HepG2 (cell line): ENCODE data around the gene USP19. TPM values are rescaled to one million over a fixed set of nuclear protein-coding genes. Genes with fewer than 3 reads are reported as not detected.
A peak's percentile ranks its signal among the peaks of the same experiment; 100 is the strongest.

ENCODE experiments used
- BATF2 ChIP-seq: sonication (generic); formaldehyde crosslinking; IDR thresholded peaks from 2 replicates; pipeline ENCODE4 v1.8.0; 2022; ENCODE audit warnings: mild to moderate bottlenecking, missing genetic modification reagents, moderate library complexity
- CEBPG ChIP-seq: IDR thresholded peaks from 2 replicates; pipeline ENCODE4 v1.6.1; 2016
- DR1 ChIP-seq: sonication (generic); formaldehyde crosslinking; IDR thresholded peaks from 2 replicates; pipeline ENCODE4 v1.8.0; 2021; ENCODE audit warnings: mild to moderate bottlenecking, missing genetic modification reagents, inconsistent platforms
- EP300 ChIP-seq, 3 experiments: sonication (generic) in 1 of 3; formaldehyde crosslinking in 1 of 3; IDR thresholded peaks; 2 replicates each; pipeline versions ENCODE4 v1.5.1 to v1.6.1; 2011 to 2020; ENCODE audit warnings: low read depth in 2 of 3, low read length in 2 of 3, borderline replicate concordance in 1 of 3, improper control_type of control experiment in 1 of 3, mild to moderate bottlenecking in 1 of 3, missing genetic modification reagents in 1 of 3, moderate library complexity in 1 of 3
- FOXA3 ChIP-seq: IDR thresholded peaks from 2 replicates; pipeline ENCODE4 v1.6.1; 2016; ENCODE audit warnings: missing genetic modification reagents, missing compliant biosample characterization
- GABPB1 ChIP-seq: IDR thresholded peaks from 2 replicates; pipeline ENCODE4 v1.6.1; 2016; ENCODE audit warnings: mild to moderate bottlenecking, missing genetic modification reagents, moderate library complexity, missing compliant biosample characterization
- SATB2 ChIP-seq: sonication (generic); formaldehyde crosslinking; IDR thresholded peaks from 2 replicates; pipeline ENCODE4 v1.5.0; 2020; ENCODE audit warnings: missing genetic modification reagents
- SSRP1 ChIP-seq: IDR thresholded peaks from 2 replicates; pipeline ENCODE4 v1.6.1; 2016; ENCODE audit warnings: control low read depth
- TFDP2 ChIP-seq: sonication (generic); formaldehyde crosslinking; IDR thresholded peaks from 2 replicates; pipeline ENCODE4 v1.4.0; 2020; ENCODE audit warnings: missing genetic modification reagents
- ZBTB42 ChIP-seq: sonication (generic); formaldehyde crosslinking; IDR thresholded peaks from 2 replicates; pipeline ENCODE4 v1.5.0; 2020; ENCODE audit warnings: mild to moderate bottlenecking, missing genetic modification reagents
- ZNF180 ChIP-seq: sonication (generic); formaldehyde crosslinking; IDR thresholded peaks from 2 replicates; pipeline ENCODE4 v1.4.0; 2020; ENCODE audit warnings: low read depth, missing genetic modification reagents, borderline replicate concordance
- ZNF331 ChIP-seq: sonication (generic); formaldehyde crosslinking; IDR thresholded peaks from 2 replicates; pipeline ENCODE4 v1.4.0; 2020; ENCODE audit warnings: missing genetic modification reagents
- ZNF350 ChIP-seq: sonication (generic); formaldehyde crosslinking; IDR thresholded peaks from 2 replicates; pipeline ENCODE4 v1.4.0; 2020; ENCODE audit warnings: mild to moderate bottlenecking, low read depth, missing genetic modification reagents, borderline replicate concordance
- ZNF577 ChIP-seq: sonication (generic); formaldehyde crosslinking; IDR thresholded peaks from 2 replicates; pipeline ENCODE4 v1.4.0; 2020; ENCODE audit warnings: mild to moderate bottlenecking, low read depth, missing genetic modification reagents, borderline replicate concordance
- ZNF761 ChIP-seq: sonication (generic); formaldehyde crosslinking; conservative IDR thresholded peaks from 2 replicates; pipeline ENCODE4 v1.4.0; 2020; ENCODE audit warnings: mild to moderate bottlenecking, missing genetic modification reagents
- ZSCAN25 ChIP-seq: sonication (generic); formaldehyde crosslinking; IDR thresholded peaks from 2 replicates; pipeline ENCODE4 v1.8.0; 2022; ENCODE audit warnings: mild to moderate bottlenecking, missing genetic modification reagents
- ZSCAN9 ChIP-seq: IDR thresholded peaks from 2 replicates; pipeline ENCODE4 v1.6.1; 2016; ENCODE audit warnings: borderline replicate concordance
- polyA plus RNA-seq, 8 experiments: library from polyadenylated mRNA; depleted of rRNA in 3 of 8; stranded (reverse) in 7 of 8; unstranded in 1 of 8; fragments of >200 nt; fragmentation: Illumina TruSeq in 4 of 8; extraction: Trizol in 4 of 8; gene quantifications; 2 replicates each; pipeline versions ENCODE4 v1.2.1 to v1.2.3, GENCODE V29; 2011 to 2016; ENCODE audit warnings: low read depth in 4 of 8, missing spikeins in 1 of 8, mixed read lengths in 1 of 8; ENCODE audit not compliant: insufficient read depth in 1 of 8
- total RNA-seq, 5 experiments: library from RNA; depleted of rRNA; stranded (reverse); fragments of >200 nt; fragmentation: Illumina TruSeq; extraction: Trizol; gene quantifications; 2 replicates each; pipeline ENCODE4 v1.2.3, GENCODE V29; 2016; ENCODE audit warnings: low read depth in 1 of 5
- TF ChIP-seq, protein P1 (sequence below): sonication (generic); formaldehyde crosslinking; IDR thresholded peaks from 2 replicates; pipeline ENCODE4 v1.4.0; 2020; ENCODE audit warnings: missing genetic modification reagents
- TF ChIP-seq, protein P2 (sequence below): sonication (generic); formaldehyde crosslinking; conservative IDR thresholded peaks from 2 replicates; pipeline ENCODE4 v1.8.0; 2022; ENCODE audit warnings: low read depth, missing genetic modification reagents
- TF ChIP-seq, protein P3 (sequence below): sonication (generic); formaldehyde crosslinking; IDR thresholded peaks from 2 replicates; pipeline ENCODE4 v1.5.0; 2020; ENCODE audit warnings: missing genetic modification reagents, mild to moderate bottlenecking, borderline replicate concordance
- TF ChIP-seq, protein P4 (sequence below): sonication (generic); formaldehyde crosslinking; IDR thresholded peaks from 2 replicates; pipeline ENCODE4 v1.5.0; 2020; ENCODE audit warnings: missing genetic modification reagents

Gene USP19
- total and polyA plus RNA-seq, 2 of the 13 experiments (the other 11 are each of a cell fraction or from before 2014, with no cell fraction given) = 28.3 to 31.7 TPM

DNA sequence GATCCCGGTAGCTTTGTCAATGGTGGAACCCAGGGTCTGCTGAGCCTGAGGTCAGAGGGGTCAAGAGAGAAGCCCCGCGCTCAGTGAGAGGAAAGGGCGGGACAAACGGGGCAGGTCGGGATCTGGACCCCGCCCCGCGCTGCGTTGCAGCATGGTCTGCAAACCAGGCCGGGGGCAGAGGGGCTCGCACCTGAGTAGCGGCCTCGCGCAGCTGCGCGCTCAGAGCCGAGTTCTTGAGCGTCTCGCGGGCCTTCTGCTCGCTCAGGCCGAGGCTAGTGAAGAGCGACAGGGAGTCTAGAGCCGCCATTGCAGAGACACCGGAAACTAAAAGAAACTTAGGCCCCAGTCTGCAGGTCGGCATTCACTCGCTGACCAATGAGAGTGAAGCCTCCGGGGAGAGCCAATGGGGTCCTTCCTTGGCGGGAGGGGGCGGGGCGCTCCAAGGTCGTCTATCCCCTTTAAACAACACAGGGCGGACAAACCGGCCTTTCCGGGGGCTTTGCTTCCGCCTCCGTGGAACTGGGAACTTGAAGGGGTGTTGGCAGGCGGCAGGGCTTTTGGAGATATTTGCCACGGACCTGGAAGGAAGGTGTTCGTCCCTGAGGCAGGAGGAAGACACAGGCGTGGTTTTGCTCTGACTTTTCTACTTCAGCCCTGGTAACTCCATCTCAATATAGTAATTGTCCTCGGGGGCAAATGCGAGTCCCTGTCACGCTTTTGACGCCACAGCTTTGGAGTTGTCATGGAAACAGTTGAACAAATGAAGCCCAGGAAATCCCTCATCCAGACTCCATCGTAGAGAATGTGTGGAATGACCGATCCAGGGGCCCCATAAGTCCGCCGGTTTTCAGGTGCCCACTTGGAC is 16.0 kb downstream of the USP19 start, which contains the start of gene QARS1 (continued):
- TF ChIP-seq, protein P1, sequence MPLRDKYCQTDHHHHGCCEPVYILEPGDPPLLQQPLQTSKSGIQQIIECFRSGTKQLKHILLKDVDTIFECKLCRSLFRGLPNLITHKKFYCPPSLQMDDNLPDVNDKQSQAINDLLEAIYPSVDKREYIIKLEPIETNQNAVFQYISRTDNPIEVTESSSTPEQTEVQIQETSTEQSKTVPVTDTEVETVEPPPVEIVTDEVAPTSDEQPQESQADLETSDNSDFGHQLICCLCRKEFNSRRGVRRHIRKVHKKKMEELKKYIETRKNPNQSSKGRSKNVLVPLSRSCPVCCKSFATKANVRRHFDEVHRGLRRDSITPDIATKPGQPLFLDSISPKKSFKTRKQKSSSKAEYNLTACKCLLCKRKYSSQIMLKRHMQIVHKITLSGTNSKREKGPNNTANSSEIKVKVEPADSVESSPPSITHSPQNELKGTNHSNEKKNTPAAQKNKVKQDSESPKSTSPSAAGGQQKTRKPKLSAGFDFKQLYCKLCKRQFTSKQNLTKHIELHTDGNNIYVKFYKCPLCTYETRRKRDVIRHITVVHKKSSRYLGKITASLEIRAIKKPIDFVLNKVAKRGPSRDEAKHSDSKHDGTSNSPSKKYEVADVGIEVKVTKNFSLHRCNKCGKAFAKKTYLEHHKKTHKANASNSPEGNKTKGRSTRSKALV = peak; percentile 26; the same call in 1 of the 2 replicates
- TF ChIP-seq, protein P2, sequence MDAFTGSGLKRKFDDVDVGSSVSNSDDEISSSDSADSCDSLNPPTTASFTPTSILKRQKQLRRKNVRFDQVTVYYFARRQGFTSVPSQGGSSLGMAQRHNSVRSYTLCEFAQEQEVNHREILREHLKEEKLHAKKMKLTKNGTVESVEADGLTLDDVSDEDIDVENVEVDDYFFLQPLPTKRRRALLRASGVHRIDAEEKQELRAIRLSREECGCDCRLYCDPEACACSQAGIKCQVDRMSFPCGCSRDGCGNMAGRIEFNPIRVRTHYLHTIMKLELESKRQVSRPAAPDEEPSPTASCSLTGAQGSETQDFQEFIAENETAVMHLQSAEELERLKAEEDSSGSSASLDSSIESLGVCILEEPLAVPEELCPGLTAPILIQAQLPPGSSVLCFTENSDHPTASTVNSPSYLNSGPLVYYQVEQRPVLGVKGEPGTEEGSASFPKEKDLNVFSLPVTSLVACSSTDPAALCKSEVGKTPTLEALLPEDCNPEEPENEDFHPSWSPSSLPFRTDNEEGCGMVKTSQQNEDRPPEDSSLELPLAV = no peak
- TF ChIP-seq ZBTB42 (CRISPR knock-in tag) (0 out of 2 replicates have a peak, but pooled peaks have one; percentile 45), GABPB1 (CRISPR knock-in tag) (peak; percentile 96), DR1 (peak; percentile 60; the same call in 1 of the 2 replicates), ZNF577 (no peak), SSRP1 (CRISPR knock-in tag) (no peak), SATB2 (CRISPR knock-in tag) (no peak), ZNF180 (CRISPR knock-in tag) (no peak), TFDP2 (no peak; the same call in 1 of the 2 replicates), FOXA3 (0 out of 2 replicates have a peak, but pooled peaks have one; percentile 9), ZNF350 (CRISPR knock-in tag) (no peak; the same call in 1 of the 2 replicates), BATF2 (no peak), CEBPG (CRISPR knock-in tag) (no peak), ZNF331 (CRISPR knock-in tag) (no peak), ZSCAN25 (CRISPR knock-in tag) (0 out of 2 replicates have a peak, but pooled peaks have one; percentile 77), EP300 (IDR thresholded peaks at IDR 0.05; ENCODE audit: low read depth in 2 of 2, low read length in 2 of 2) (no peak; a peak in 1 of 4 replicates), EP300 (CRISPR knock-in tag; IDR thresholded peaks at IDR 0.05; ENCODE audit: borderline replicate concordance) (no peak), ZSCAN9 (peak; percentile 58; the same call in 1 of the 2 replicates), ZNF761 (CRISPR knock-in tag) (peak; percentile 78; the same call in 1 of the 2 replicates)
- TF ChIP-seq, protein P3, sequence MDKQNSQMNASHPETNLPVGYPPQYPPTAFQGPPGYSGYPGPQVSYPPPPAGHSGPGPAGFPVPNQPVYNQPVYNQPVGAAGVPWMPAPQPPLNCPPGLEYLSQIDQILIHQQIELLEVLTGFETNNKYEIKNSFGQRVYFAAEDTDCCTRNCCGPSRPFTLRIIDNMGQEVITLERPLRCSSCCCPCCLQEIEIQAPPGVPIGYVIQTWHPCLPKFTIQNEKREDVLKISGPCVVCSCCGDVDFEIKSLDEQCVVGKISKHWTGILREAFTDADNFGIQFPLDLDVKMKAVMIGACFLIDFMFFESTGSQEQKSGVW (CRISPR knock-in tag) = no peak
- TF ChIP-seq, protein P4, sequence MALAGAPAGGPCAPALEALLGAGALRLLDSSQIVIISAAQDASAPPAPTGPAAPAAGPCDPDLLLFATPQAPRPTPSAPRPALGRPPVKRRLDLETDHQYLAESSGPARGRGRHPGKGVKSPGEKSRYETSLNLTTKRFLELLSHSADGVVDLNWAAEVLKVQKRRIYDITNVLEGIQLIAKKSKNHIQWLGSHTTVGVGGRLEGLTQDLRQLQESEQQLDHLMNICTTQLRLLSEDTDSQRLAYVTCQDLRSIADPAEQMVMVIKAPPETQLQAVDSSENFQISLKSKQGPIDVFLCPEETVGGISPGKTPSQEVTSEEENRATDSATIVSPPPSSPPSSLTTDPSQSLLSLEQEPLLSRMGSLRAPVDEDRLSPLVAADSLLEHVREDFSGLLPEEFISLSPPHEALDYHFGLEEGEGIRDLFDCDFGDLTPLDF (CRISPR knock-in tag) = no peak
